HG02840 (cell line): ENCODE measurements around the gene RNU6-1.

ENCODE experiments used
- ATAC-seq: cut with Tn5 transposase; IDR thresholded peaks from one replicate; pipeline ENCODE4 v1.9.1; 2021; ENCODE audit warnings: mild to moderate bottlenecking, moderate library complexity, moderate number of reproducible peaks; ENCODE audit not compliant: unreplicated experiment, low FRiP score

Gene RNU6-1

DNA sequence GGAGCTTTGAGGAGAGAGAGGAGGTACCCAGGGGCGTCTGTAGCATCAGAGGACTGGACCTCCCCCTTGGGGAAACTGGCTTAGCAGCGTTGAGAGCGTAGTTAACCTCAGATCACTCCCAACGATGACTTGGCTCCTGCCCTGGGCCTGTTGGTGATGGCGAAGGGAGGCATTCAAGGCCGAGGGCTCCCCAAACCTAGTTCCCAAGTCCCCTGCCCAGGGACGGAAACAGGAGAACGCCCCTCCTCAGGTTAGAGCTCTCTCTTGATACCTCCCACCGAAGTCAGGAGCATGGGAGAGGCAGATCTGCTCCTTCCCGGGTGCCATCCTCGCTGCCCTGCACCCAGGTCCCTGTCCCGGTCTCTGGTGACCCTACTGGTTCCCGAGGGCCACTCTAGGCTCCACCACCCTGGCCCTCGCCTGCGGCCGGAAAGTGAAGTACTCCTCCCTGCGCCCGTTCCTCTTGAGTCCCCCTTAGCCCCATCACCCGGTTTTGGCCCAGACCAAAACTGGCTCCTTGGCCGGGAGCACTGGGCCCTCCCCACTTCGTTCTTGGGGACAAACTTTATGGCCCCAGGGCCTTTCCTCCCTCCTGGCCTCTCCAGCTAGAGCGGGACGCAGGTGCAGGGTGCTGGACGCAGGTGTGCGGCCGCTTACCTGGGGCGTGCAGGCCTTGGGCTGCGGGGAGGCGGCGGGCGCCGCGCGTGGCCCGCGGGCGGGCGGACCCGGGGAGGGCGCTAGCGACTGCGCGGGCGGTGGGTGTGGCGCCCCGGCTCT, 17.1 kb downstream of the RNU6-1 start:
- ATAC-seq = no peak

DNA sequence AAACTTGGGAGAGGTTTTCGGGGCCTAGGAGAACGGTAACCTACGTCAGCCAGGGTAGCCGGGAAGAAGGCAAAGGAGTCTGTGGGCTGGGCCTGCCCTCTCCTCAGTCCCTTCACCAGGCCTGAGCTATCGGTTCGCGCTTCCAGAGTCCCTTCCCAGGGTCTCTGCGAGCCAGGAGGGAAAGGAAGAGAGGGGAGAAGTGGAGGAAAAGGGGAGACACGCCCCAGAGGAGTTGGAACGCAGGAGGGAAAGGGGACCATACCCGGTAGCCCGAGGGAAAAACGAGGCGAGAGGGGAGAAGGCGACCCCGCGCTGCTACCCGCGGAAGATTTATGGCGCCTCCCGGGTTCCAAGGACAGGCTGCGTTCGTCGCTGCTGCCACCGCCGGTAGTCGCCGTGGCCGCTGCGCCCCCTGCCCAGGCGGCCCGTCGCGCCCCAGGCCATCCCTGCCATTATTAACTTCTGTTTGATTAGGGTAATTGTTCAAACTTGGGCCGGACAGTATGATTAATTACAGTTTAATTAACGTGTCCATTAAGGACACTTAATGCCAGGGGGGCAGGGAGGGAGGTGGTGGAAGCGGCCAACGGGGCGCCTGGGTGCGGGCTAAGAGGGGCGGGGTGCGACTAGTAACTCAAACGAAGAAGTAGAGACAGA, 17.9 kb downstream of the RNU6-1 start:
- no peak for ATAC-seq

DNA sequence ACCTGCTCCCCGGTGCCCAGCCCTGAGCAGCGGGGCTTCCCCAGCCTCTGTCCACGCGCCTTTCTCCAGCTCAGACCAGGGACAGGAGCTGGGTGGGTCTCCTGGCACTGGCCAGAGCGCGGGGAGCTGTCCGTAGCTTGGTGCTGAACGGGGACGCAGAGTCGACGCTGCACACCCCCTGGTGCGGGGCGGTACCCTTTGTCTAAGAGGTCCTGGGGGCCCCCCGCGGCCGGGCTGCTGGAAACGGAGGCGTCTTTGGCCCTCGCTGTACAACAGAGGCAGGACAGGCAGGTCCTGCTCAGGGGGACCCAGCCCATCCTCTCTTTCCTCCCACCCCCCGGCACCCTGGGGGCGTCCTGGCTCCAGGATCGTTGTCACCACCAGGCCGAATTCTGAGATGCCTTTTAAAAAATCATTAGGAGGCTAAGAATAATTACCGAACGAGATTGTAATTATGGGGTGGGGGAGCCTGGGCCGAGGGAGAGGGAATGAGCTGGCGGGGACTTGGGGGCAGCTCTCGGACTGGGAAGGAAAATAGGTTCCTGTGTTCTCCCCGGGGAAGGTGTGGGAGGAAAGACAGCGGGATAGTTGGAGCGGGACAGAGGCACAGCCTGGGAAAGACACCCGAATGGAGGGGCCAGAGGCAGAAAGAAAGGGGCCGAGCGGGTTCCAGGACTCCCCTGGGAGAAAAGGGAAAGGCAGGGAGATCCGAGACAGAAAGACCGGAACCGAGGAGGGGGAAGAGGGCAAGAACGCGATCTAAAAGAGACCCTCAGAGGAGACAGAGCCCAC, 18.7 kb downstream of the RNU6-1 start:
- ATAC-seq = no peak

DNA sequence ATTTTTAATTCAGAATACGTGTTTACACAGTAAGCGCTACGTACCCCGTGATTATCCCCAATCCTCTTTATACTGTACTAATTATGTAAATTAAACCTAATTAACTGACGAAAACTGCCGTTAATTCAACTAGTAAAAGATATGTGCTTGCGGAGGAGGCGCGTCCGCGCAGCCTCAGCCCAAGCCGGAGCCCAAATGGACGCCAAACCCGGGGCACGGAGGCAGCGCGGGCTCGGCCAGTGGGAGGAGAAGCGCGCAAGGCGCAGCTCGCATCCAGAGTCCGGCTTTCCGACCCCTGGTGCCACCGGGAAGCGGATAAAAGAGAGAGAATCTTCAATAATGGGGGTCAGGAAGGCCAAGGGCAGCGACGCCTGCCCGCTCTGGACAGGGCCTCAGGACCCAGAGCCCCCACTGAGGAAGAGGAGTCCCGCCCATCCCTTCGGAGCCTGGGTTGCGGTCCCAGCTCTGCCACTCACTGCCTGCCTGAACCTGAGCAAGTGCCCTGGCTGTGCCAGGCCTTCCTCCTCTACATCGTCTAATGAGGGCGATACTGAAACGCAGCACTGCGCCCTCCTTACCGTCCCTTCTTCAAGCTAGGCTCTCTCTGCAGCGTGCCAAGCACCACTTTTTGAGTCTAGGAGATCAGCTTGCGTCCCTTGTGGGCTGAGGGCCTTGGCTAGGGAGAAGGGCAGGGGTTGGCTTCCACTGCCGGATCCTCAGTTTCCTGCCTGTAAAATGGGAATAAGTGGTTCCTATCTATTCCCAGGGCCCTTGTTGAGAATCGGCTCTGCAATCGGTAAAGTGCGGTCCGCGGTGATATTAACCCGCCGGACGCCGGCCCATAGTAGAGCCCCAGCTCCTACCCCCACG, 19.5 kb downstream of the RNU6-1 start:
- no peak for ATAC-seq

DNA sequence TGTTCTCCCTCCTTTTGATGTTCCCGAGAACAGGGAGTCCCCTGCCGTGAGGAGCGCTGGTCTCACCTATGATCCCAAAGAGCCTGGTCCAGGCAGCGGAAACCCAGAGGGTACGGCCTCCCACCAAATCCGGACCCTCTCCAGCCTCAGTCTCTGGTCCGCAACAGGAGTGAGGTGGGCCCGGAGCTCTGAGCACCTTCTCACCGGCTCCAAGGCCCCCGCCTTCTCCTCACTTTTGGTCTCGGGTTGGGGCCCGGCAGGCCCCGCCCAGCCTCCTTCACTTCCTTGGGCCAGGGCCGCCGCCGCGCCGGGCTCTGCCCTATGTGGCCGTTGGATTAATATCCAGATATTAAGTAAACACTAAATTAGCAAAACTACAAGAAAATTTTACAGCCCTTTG, 20.2 kb downstream of the RNU6-1 start:
- no peak for ATAC-seq

DNA sequence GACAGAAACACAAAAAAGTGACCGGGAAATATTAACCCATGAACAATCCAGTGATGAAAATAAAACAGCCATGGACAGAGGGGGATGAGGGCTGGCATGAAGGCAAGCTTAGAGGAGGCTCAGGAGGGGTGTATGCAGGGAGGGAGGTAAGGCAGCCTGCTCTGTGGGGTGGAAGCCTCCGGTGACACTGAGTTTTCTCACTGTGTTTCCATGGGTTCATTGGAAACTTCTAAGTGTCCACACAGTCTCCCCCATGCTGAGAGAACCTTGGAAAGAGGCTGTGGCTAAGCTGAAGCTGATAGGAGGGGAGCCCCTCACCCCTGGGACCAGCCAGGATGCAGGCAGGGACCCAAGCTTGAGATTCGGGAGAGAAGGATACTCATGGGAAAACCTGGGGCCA, 21.4 kb downstream of the RNU6-1 start:
- ATAC-seq = no peak

DNA sequence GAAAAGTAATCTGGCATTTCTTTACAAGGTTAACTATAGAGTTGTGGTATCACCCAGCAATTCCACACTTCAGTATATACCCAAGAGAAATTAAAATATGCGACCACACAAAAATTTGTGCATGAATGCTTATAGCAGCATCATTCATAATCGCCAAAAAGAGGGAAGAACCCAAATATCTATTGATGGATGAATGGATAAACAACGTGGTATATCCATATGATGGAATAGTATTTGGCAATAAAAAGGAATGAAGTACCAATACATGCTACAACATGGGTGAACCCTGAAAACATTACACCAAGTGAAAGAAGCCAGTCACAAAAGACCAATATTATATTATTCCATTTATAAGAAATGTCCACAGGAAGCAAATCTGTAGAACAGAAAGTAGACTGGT, 23.2 kb downstream of the RNU6-1 start:
- ATAC-seq = no peak

DNA sequence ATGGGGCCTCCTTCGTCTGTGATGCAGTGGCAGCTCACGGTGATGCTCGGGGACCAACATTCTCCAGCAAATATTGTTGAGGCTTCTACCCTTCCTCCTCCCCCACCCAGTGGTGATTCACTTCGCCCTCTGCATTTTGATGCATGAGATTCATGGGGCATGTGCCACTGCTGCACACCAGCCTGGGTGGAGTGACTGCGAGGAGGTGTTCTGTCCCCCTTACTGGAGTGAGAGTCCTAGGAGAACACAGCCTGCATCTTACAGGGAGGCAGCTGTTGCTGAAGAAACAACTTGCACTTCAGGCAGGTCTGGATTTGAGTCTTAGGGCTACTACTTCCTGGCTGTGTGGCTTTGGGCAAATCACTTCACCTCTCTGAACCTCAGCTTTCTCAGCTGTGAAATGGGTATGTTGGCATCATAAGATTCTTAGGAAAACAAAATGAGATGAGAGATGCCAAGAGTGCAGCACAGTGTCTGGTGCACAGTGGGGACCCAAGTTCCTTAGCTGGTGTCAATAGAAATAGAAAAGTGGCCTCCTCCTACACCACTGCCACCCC, 24.7 kb downstream of the RNU6-1 start:
- ATAC-seq = no peak

DNA sequence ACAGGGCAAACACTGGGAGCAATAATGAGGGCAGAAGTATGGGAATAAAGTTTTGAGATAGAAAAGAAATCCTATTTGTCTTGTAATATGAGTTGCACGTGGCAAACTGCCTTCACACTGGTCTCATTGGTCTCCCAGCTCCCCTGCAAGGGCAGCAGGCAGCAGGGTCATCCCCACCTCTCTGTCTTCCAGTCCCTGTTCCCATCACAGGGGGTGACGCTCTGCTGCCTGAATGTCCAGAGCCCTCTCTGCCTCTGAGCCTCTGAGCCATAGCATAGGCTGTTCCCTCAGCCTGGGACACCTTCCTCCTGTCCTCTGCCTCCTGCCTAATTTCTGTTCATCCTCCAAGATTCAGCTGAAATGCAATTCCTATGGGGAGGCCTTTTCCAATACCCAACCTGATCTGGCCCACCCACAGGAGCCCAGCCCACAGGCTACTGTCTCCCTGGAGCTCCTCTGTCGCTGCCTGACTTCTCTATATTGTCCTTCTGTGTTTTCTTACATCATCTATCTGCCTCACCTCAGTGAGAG, 26.7 kb downstream of the RNU6-1 start:
- no peak for ATAC-seq

DNA sequence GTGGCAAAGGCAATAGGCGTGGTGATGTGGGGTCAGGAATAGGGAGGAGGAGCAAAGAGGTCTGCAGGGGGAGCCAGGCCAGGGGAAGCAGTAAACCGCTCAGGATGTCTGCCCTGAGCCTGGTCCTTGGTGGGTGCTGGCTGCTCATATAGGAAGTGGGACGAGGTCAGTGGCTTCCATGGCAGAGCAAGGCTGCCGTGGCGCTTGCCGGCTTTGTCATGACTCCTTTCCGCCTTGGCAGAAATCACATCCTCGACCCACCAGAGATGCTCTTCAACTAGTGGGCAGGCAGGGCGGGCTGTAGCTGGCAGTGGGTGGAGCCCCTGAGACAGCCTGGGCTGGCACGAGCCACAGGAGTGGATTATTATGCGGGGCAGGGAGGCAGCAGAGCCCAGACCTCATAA, 27.6 kb downstream of the RNU6-1 start:
- ATAC-seq = no peak

DNA sequence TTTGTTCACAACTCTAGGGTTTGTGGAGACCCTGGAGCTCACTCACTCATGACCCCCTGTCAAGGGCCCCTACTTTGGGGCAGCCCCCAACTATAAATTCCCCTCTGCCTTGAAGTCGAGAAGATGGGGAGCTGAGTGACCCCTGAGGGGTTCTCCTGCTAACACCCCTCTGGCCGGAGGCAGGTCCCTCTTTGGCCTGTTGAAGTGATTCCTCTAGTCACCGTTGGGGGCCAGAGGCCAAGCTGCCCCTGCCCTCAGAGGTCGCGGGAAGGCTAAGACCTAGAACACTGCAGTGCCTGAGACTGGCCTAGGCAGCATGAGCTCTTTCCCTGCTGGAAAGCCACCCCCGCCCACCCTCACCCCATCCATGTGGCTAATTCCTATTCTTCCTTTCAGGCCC, 30.0 kb downstream of the RNU6-1 start:
- no peak for ATAC-seq

DNA sequence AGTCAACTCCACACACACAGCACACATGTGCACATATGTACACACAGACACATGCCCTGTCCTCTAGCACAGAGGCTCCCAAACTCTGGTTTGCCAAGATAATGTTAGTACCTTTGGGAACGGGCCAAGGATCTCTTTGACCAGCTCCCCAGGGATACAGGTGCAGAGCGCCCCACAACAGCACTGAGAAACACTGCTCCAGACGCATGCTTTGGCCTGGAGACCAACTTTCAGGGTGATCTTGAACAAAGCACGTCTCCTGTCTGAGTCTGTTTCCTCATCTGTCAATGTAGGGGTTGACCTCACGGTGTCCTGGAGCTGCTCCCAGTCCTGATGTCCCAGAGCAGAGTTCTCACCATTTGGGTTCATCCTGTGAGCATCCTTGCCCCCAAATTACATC, 30.4 kb downstream of the RNU6-1 start:
- ATAC-seq = no peak

DNA sequence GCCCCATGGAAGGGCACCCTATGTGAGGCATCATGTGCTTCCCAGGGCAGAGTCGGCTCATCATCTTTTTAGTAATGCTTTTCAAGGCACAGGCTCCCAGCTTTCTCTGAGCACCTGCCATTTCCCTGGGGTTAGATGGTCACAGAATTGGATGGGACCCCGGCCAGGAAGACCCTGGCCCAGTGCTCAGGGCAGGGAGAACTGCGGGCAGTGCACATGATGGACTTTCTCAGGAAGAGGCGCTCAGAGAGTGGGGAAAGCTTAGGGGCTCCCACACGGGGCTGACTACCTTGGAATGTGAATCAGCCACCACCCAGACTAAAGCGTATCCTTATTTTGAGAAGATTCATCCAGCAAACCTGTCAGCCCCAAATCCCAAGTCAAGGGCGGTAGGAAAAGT, 31.0 kb downstream of the RNU6-1 start:
- no peak for ATAC-seq

DNA sequence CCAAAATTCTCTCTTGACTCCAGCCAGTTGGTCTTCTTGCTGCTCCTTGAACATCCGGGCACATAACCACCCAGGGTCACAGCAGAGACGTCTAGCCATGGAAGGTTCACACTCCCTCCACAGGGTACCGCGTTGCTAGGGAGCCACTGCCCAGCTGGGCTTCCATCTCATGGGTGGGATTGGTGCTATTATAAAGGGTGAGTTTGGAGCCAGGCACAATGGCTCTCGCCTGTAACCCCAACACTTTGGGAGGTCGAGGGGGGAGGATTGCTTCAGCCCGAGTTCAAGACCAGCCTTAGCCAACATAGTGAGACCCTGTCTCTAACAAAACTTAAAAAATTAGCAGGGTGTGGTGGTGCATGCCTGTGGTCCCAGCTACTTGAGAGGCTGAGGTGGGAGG, 32.0 kb downstream of the RNU6-1 start:
- ATAC-seq = no peak

DNA sequence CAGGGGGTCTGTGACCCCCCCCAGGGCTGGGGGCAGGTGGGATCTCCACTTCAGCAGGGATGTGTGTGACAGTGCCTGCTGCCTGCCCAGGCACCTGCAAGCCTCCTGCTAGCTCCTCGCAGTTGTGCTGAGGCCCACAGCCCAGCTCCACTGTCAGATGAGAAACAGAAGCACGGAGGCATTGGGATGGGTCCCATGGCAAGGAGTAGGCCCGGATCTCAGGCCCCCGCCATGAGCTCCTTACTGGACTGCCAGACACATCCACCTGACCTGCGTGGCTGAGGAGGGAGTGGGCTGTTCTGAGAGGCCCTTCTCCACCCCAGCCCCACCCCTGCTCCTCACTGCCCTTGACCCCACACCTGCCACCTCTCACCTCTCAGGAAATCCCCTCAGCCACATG, 32.7 kb downstream of the RNU6-1 start:
- no peak for ATAC-seq

DNA sequence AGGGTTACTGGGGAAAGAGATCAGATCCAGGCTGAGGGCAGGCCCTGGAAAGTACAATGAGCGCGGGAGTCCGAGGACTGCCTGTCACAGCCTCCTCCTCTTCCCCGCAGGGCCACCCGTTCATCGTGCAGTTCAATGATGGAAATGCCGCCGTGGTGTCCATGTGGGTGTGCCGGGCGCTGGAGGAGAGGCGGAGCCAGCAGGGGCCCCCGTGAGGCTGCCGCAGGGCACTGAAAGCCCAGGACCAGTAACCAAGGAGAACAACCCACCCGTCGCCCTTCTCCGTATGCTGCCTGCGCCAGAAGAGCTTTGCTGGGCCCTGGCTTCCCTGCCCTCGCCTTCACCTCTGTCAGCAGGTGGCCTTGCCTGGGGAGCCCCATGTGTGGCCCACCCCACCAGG, 33.3 kb downstream of the RNU6-1 start:
- no peak for ATAC-seq

DNA sequence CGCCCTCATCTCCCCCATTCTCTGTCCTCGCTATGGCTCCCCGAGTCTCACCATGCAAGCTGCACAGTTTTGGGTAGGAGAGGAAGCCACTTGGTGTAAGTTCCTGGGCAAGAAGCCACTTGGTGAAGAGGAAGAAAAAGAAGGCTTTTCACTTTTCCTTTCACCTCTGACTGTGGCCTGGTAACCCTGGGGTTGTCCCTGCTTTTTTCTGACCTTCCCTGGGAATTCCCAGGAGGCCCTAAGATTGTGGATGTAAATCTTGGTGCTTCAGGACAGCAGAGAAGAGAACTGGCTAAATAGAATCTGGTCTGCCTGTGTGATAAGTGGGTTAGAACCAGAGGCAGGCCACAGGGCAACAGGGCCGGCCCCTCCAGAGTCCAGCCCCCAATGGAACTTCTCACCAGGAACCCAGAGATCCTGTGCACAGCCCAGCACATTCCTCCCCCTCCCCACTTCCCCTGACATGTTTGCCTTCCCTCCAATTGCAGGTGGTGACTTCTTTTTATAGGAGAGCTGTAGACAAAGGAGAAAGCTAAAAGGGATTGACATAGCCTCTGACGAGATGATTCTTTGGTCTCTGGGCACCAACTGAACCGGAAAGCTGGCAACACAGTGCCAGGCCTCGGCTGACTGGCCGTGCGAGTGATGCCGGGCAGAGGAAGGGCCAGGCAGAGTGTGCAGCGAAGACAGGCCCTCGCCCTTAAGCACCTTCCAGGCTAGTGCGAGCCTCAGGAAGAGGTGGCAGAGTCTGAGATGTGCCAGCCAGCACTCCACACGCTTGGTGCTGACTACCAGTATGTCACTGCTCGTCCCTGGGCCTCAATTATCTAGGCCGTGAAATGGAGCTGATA, 34.0 kb downstream of the RNU6-1 start:
- ATAC-seq = no peak

DNA sequence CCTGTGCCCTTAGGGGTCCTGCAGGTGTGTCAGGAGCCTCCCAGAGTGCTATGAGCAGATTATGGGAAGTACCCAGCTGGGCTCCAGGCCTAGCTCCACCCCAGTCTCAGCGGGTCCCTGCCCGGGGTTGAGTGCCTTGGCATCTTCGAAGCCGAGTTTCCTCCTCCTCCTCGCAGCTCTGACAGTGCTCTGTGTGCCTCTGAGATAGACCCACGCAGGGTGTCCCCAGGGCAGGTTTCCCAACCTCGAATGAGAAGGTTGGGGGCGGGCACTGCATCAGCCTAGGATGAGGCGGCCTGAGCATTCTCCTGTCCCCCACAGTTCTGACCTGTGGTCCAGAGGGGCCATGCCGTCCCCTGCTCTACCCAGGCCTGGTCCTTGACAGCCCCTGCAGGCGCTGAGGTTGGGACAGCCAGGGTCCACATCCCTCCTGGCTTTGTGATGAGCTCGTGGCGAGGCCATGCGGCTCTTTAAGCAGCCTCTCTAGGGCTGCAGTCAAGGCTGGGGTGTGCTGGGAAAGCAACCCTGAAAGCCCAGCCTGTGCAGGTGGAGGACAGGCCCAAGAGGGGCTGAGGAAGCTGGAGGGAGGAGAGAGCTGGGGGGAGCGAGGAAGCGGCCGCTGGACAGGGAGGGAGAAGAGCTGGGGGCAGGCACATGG, 34.7 kb downstream of the RNU6-1 start:
- no peak for ATAC-seq
